Measurements from ENCODE around the gene SV2C. TPM values are rescaled to one million over a fixed set of nuclear protein-coding genes. Genes with fewer than 3 reads are reported as not detected.

SV2C gene
- total RNA-seq, 1 donor from 2014 or later = 0.33 TPM

- no peaks in the 10 kb centered on the region for H3K36me3 Mint-ChIP-seq (ENCODE audit: low read depth)
- H3K4me3 Mint-ChIP-seq = no peak overlapping the region
- no peaks in the 10 kb centered on the region for H3K4me1 Mint-ChIP-seq
- no peak for DNase-seq (ENCODE audit: low read depth, low spot score)
- TF ChIP-seq, protein P1, sequence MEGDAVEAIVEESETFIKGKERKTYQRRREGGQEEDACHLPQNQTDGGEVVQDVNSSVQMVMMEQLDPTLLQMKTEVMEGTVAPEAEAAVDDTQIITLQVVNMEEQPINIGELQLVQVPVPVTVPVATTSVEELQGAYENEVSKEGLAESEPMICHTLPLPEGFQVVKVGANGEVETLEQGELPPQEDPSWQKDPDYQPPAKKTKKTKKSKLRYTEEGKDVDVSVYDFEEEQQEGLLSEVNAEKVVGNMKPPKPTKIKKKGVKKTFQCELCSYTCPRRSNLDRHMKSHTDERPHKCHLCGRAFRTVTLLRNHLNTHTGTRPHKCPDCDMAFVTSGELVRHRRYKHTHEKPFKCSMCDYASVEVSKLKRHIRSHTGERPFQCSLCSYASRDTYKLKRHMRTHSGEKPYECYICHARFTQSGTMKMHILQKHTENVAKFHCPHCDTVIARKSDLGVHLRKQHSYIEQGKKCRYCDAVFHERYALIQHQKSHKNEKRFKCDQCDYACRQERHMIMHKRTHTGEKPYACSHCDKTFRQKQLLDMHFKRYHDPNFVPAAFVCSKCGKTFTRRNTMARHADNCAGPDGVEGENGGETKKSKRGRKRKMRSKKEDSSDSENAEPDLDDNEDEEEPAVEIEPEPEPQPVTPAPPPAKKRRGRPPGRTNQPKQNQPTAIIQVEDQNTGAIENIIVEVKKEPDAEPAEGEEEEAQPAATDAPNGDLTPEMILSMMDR (conservative IDR thresholded peaks at IDR 0.05) = peak; percentile 40
- no peaks in the 10 kb centered on the region for H3K9me3 Mint-ChIP-seq
- no peaks in the 10 kb centered on the region for H3K27me3 Mint-ChIP-seq (ENCODE audit: low read depth)
- H3K27ac Mint-ChIP-seq (ENCODE audit: unreplicated experiment) = no peak overlapping the region
These were observed 62.8 kb downstream of the SV2C start for GRCh38 chr5:76145945-76146344.

DNA sequence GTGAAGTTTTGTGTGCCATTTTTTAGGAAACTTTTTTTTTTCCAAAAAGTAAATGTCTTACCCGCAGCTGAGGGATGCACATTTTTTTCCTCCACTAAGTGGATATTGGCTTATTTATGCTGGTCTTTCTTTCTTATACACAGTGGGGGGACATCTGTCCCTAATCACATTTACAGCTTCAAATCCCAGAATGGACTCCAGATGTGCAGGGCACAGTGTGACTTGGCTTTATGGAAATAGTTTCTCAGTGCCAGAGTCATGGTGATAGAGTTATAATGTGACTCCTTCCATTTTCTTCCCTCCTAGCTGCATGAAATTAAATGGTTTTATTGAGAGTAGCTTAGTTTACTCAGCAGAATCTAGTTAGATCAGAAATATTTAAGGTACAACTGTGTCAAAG lies 66.5 kb downstream of the SV2C start:
- Mint-ChIP-seq H3K9me3 (no peaks in the 10 kb centered on the region), H3K27me3 (ENCODE audit: low read depth) (peaks cover 3% of the 10 kb centered on the region), H3K4me3 (no peak overlapping the region), H3K27ac (ENCODE audit: unreplicated experiment) (no peak overlapping the region), H3K36me3 (ENCODE audit: low read depth) (no peaks in the 10 kb centered on the region), H3K4me1 (no peaks in the 10 kb centered on the region)
- DNase-seq (ENCODE audit: low read depth, low spot score) = no peak
- TF ChIP-seq, protein P1 (conservative IDR thresholded peaks at IDR 0.05) = no peak

DNA sequence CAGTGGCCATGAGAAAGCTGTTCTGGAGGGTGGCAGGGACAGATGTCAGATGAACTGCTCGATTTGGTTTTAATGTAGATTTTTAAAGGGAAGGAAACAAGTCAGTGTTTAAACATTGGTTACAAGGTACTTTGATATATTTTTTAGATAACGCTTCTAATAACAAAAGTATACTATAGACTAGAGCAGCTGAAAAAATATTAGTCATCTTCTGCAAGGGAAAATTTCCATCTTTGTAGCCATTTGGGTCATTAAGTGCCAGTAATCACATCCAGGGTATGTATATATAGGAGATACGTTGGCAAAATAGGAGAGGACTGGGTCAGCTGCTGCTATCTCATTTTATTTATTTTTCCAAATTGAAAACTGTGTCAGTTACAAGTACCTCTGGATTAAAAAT lies 69.0 kb downstream of the SV2C start:
- no peak for DNase-seq (ENCODE audit: low read depth, low spot score)
- TF ChIP-seq, protein P1 (conservative IDR thresholded peaks at IDR 0.05) = no peak
- Mint-ChIP-seq H3K4me3 (no peak overlapping the region), H3K27ac (ENCODE audit: unreplicated experiment) (no peak overlapping the region), H3K27me3 (ENCODE audit: low read depth) (peaks cover 3% of the 10 kb centered on the region), H3K36me3 (ENCODE audit: low read depth) (no peaks in the 10 kb centered on the region), H3K4me1 (no peaks in the 10 kb centered on the region), H3K9me3 (no peaks in the 10 kb centered on the region)

- TF ChIP-seq, protein P1 (conservative IDR thresholded peaks at IDR 0.05) = no peak
- no peaks in the 10 kb centered on the region for H3K4me1 Mint-ChIP-seq
- H3K9me3 Mint-ChIP-seq = no peaks in the 10 kb centered on the region
- peaks cover 3% of the 10 kb centered on the region for H3K27me3 Mint-ChIP-seq (ENCODE audit: low read depth)
- DNase-seq (ENCODE audit: low read depth, low spot score) = no peak
- H3K4me3 Mint-ChIP-seq = no peak overlapping the region
- no peak overlapping the region for H3K27ac Mint-ChIP-seq (ENCODE audit: unreplicated experiment)
- no peaks in the 10 kb centered on the region for H3K36me3 Mint-ChIP-seq (ENCODE audit: low read depth)
These were observed 69.5 kb downstream of the SV2C start for GRCh38 chr5:76152700-76153099.

- no peaks in the 10 kb centered on the region for H3K9me3 Mint-ChIP-seq
- H3K4me3 Mint-ChIP-seq = no peak overlapping the region
- H3K36me3 Mint-ChIP-seq (ENCODE audit: low read depth) = no peaks in the 10 kb centered on the region
- H3K27me3 Mint-ChIP-seq (ENCODE audit: low read depth) = peaks cover 3% of the 10 kb centered on the region
- TF ChIP-seq, protein P1 (conservative IDR thresholded peaks at IDR 0.05) = no peak
- DNase-seq (ENCODE audit: low read depth, low spot score) = no peak
- no peaks in the 10 kb centered on the region for H3K4me1 Mint-ChIP-seq
- H3K27ac Mint-ChIP-seq (ENCODE audit: unreplicated experiment) = no peak overlapping the region
These were observed 70.1 kb downstream of the SV2C start for GRCh38 chr5:76153271-76153670.
